Astrocyte (in vitro differentiated cells and primary cell): ENCODE measurements around the gene CHST2. TPM values are rescaled to one million over a fixed set of nuclear protein-coding genes. Genes with fewer than 3 reads are reported as not detected.
A peak's percentile ranks its signal among the peaks of the same experiment; 100 is the strongest.

Experiments used
- DNase-seq: peaks from one replicate; pipeline ENCODE4 v3.0.0-alpha.2; 2010; ENCODE audit warnings: low read depth
- FAIRE-seq: peaks from 2 replicates; lab custom pipeline; 2011; peaks lifted over from hg19 to GRCh38; lab: Jason Lieb, UNC
- H2AFZ ChIP-seq: 2 replicates; pipeline ENCODE4 v1.6.0; 2012; ENCODE audit warnings: low read depth, low read length, inconsistent platforms
- H3K27ac ChIP-seq: 2 replicates; pipeline ENCODE4 v1.5.1; 2011; ENCODE audit warnings: low read depth, low read length, inconsistent platforms
- H3K27me3 ChIP-seq: 2 replicates; pipeline ENCODE4 v1.6.0; 2011; ENCODE audit warnings: low read length, inconsistent platforms; ENCODE audit not compliant: insufficient read depth
- H3K36me3 ChIP-seq: 2 replicates; pipeline ENCODE4 v1.5.1; 2011; ENCODE audit warnings: low read length, inconsistent platforms; ENCODE audit not compliant: insufficient read depth
- H3K4me1 ChIP-seq: 2 replicates; pipeline ENCODE4 v1.5.1; 2011; ENCODE audit warnings: low read length, inconsistent platforms; ENCODE audit not compliant: insufficient read depth
- H3K4me2 ChIP-seq: 2 replicates; pipeline ENCODE4 v1.6.0; 2012; ENCODE audit warnings: low read length, inconsistent platforms
- H3K4me3 ChIP-seq: 2 replicates; pipeline ENCODE4 v1.5.1; 2011; ENCODE audit warnings: low read depth, mild to moderate bottlenecking, low read length, inconsistent platforms; ENCODE audit not compliant: insufficient read depth
- H3K79me2 ChIP-seq: 2 replicates; pipeline ENCODE4 v1.6.0; 2012; ENCODE audit warnings: mild to moderate bottlenecking, low read length, inconsistent platforms; ENCODE audit not compliant: insufficient read depth
- H3K9ac ChIP-seq: 2 replicates; pipeline ENCODE4 v1.6.0; 2012; ENCODE audit warnings: mild to moderate bottlenecking, low read length, inconsistent platforms
- H3K9me3 ChIP-seq: 2 replicates; pipeline ENCODE4 v1.5.1; 2012; ENCODE audit warnings: low read depth, mild to moderate bottlenecking, low read length, inconsistent platforms; ENCODE audit not compliant: insufficient read depth
- H4K20me1 ChIP-seq: 2 replicates; pipeline ENCODE4 v1.6.0; 2012; ENCODE audit warnings: low read length, inconsistent platforms; ENCODE audit not compliant: insufficient read depth
- H3K27ac Mint-ChIP-seq: one replicate; pipeline ENCODE4 v1.8.0; 2021; ENCODE audit warnings: mild to moderate bottlenecking, mixed read lengths; ENCODE audit not compliant: unreplicated experiment
- H3K27me3 Mint-ChIP-seq: one replicate; pipeline ENCODE4 v1.8.0; 2021; ENCODE audit warnings: low read depth, mixed read lengths; ENCODE audit not compliant: unreplicated experiment
- H3K36me3 Mint-ChIP-seq: one replicate; pipeline ENCODE4 v1.8.0; 2021; ENCODE audit warnings: low read depth, mixed read lengths; ENCODE audit not compliant: unreplicated experiment
- H3K4me1 Mint-ChIP-seq: one replicate; pipeline ENCODE4 v1.8.0; 2021; ENCODE audit warnings: low read depth, mixed read lengths; ENCODE audit not compliant: unreplicated experiment
- H3K4me3 Mint-ChIP-seq: one replicate; pipeline ENCODE4 v1.8.0; 2021; ENCODE audit warnings: mild to moderate bottlenecking, moderate library complexity, mixed read lengths; ENCODE audit not compliant: unreplicated experiment
- H3K9me3 Mint-ChIP-seq: one replicate; pipeline ENCODE4 v1.8.0; 2021; ENCODE audit warnings: mild to moderate bottlenecking, mixed read lengths; ENCODE audit not compliant: unreplicated experiment
- EZH2 ChIP-seq: IDR thresholded peaks from 2 replicates; pipeline ENCODE4 v1.6.1; 2012; ENCODE audit warnings: mild to moderate bottlenecking, low read length, inconsistent platforms; ENCODE audit not compliant: insufficient read depth
- total RNA-seq: library from RNA; stranded (reverse); gene quantifications from 2 replicates; pipeline ENCODE4 v1.2.1, GENCODE V29; 2021
- TF ChIP-seq, protein P1 (sequence below): IDR thresholded peaks from 2 replicates; pipeline ENCODE4 v1.5.1; 2011; ENCODE audit warnings: low read depth, mild to moderate bottlenecking, inconsistent platforms, low read length, moderate library complexity; ENCODE audit not compliant: insufficient read depth

The CHST2 gene
- total RNA-seq, 1 donor from 2014 or later, result 13.4 TPM

DNA sequence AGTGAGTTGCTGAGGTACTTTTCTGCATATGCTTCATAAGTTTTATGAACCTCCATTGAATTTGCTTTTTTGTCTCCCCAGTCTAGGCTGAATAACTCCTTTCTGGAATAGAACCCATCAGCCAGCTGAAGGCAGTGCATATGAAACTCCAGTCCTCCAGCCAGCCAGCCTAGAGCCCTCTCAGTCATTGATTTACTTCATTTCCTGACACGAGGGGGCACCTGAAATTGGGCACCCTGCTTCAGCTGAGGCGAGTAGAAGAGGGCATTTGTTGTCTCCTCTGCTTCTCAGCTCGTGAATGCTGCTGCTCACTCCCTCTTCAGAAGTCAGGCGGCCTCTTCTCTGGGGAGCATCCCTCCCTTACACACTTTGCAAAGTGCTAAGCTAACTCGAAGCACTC, 32.5 kb downstream of the CHST2 start:
- H4K20me1 ChIP-seq, result no peaks in the 10 kb centered on the region
- Mint-ChIP-seq H3K27me3 (peaks cover 7% of the 10 kb centered on the region), H3K4me1 (no peaks in the 10 kb centered on the region), H3K27ac (no peak overlapping the region), H3K9me3 (no peaks in the 10 kb centered on the region), H3K4me3 (no peak overlapping the region), H3K36me3 (no peaks in the 10 kb centered on the region)
- no peak overlapping the region for H3K4me3 ChIP-seq
- TF ChIP-seq EZH2, result no peak
- TF ChIP-seq, protein P1, sequence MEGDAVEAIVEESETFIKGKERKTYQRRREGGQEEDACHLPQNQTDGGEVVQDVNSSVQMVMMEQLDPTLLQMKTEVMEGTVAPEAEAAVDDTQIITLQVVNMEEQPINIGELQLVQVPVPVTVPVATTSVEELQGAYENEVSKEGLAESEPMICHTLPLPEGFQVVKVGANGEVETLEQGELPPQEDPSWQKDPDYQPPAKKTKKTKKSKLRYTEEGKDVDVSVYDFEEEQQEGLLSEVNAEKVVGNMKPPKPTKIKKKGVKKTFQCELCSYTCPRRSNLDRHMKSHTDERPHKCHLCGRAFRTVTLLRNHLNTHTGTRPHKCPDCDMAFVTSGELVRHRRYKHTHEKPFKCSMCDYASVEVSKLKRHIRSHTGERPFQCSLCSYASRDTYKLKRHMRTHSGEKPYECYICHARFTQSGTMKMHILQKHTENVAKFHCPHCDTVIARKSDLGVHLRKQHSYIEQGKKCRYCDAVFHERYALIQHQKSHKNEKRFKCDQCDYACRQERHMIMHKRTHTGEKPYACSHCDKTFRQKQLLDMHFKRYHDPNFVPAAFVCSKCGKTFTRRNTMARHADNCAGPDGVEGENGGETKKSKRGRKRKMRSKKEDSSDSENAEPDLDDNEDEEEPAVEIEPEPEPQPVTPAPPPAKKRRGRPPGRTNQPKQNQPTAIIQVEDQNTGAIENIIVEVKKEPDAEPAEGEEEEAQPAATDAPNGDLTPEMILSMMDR, result no peak
- H3K4me2 ChIP-seq, result no peak overlapping the region
- H3K36me3 ChIP-seq, result no peaks in the 10 kb centered on the region
- H3K27me3 ChIP-seq, result no peaks in the 10 kb centered on the region
- H3K79me2 ChIP-seq, result no peaks in the 10 kb centered on the region
- no peaks in the 10 kb centered on the region for H3K9me3 ChIP-seq
- no peak overlapping the region for H3K27ac ChIP-seq
- FAIRE-seq, result no peak
- H3K4me1 ChIP-seq, result no peaks in the 10 kb centered on the region
- no peak overlapping the region for H3K9ac ChIP-seq
- H2AFZ ChIP-seq, result no peak overlapping the region
- no peak for DNase-seq

DNA sequence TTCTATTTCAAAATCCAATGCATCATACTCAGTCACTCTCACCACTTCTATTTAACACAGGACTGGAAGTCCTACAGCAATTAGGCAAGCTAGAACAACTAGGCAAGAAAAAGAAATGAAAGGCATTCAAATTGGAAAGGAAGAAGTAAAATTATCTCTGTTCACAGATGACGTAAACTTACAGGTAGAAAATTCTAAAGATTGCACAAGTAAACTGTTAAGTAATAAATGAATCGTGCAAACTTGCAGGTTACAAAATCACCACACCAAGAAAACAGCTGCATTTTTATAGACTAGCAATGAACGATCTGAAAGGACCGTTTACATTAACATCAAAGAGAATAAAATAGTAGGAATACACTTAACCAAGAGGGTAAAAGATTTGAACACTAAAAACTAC, 36.2 kb downstream of the CHST2 start:
- no peaks in the 10 kb centered on the region for H3K9me3 ChIP-seq
- DNase-seq (no peak), FAIRE-seq (no peak)
- no peak overlapping the region for H3K27ac ChIP-seq
- H3K79me2 ChIP-seq, result no peaks in the 10 kb centered on the region
- no peaks in the 10 kb centered on the region for H3K36me3 ChIP-seq
- H3K27me3 ChIP-seq, result no peaks in the 10 kb centered on the region
- Mint-ChIP-seq H3K9me3 (no peaks in the 10 kb centered on the region), H3K4me3 (no peak overlapping the region), H3K4me1 (peaks cover 20% of the 10 kb centered on the region), H3K36me3 (no peaks in the 10 kb centered on the region), H3K27ac (no peak overlapping the region), H3K27me3 (peaks cover 7% of the 10 kb centered on the region)
- H4K20me1 ChIP-seq, result no peaks in the 10 kb centered on the region
- H3K4me1 ChIP-seq, result peaks cover 10% of the 10 kb centered on the region
- TF ChIP-seq, protein P1, result no peak
- no peak for TF ChIP-seq EZH2
- no peak overlapping the region for H3K9ac ChIP-seq
- H3K4me3 ChIP-seq, result no peak overlapping the region
- no peak overlapping the region for H2AFZ ChIP-seq
- no peak overlapping the region for H3K4me2 ChIP-seq

DNA sequence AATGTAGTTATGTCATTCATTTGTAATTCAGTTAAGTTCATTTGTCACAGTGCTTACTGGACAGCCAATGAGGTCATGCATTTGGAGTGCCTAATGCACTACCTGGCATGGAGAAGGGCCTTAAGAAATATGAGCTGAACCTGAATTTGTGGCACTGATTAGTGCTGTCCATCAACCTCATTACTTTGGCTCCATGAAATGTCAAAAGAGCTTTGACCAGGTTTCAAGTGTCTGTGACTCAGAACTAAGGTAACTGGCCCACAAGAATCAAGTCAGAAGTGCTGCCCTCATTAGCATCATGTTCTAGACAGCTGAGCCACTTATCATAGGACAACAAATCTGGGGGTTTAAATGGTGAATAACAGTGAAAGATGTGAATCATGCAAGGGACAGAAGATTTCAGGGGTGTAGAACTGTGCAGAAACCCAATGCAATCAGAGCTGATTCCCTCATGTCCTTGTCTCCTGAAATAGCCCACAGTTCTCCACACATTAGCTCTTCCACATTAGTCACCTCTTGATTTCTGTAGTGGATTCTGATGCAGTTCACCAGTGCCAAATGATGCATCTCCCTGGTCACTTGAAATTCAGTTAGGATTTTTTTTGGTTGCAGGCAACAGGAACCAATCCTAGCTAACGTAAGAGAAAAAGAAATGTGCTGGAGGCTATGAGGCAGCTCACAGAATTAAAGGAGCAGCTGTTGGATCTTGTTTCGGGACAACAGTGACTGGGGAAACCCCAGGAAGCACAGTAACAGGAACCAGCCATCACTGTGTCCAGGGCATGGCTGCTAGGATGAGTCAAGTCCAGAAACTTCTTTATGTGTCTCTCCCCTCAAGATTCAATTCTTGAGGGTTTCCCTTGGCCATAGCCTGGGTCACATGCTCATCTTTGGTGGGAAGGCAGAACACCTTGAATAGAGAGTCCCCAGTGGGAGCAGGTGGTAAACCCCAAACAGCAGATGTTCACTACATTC, 38.7 kb downstream of the CHST2 start:
- Histone ChIP-seq H3K4me2 (no peak overlapping the region), H4K20me1 (no peaks in the 10 kb centered on the region), H3K27me3 (no peaks in the 10 kb centered on the region), H3K9me3 (no peaks in the 10 kb centered on the region), H3K36me3 (no peaks in the 10 kb centered on the region), H2AFZ (no peak overlapping the region), H3K4me1 (peaks cover 10% of the 10 kb centered on the region), H3K4me3 (no peak overlapping the region), H3K9ac (no peak overlapping the region), H3K27ac (no peak overlapping the region), H3K79me2 (no peaks in the 10 kb centered on the region)
- no peaks in the 10 kb centered on the region for H3K36me3 Mint-ChIP-seq
- FAIRE-seq (peak; percentile 64), DNase-seq (peak; percentile 60)
- no peak for TF ChIP-seq EZH2
- TF ChIP-seq, protein P1, result no peak
- H3K9me3 Mint-ChIP-seq, result no peaks in the 10 kb centered on the region
- H3K27me3 Mint-ChIP-seq, result no peaks in the 10 kb centered on the region
- no peak overlapping the region for H3K27ac Mint-ChIP-seq
- H3K4me1 Mint-ChIP-seq, result peaks cover 21% of the 10 kb centered on the region
- no peak overlapping the region for H3K4me3 Mint-ChIP-seq
